ENCODE data around the gene RNF4.

- TF ChIP-seq POLR2A (IDR thresholded peaks at IDR 0.05) (no peak), CTCF (IDR thresholded peaks at IDR 0.05 in 8 of 11, conservative IDR thresholded peaks at IDR 0.05 in 3 of 11) (no peak)
Measured at GRCh38 chr4:2425386-2426068, 43.4 kb upstream of the RNF4 start.

All from spleen (tissue), 7 donors.